ENCODE measurements around the gene ZNF410. TPM values are rescaled to one million over a fixed set of nuclear protein-coding genes. Genes with fewer than 3 reads are reported as not detected.
A peak's percentile ranks its signal among the peaks of the same experiment; 100 is the strongest.

ZNF410 gene
- total and polyA plus RNA-seq, 2 of the 13 experiments (the other 11 are each of a cell fraction or from before 2014, with no cell fraction given): 19.2 to 44.3 TPM

- TF ChIP-seq BCLAF1 (IDR thresholded peaks at IDR 0.05) (no peak), ZMYM2 (CRISPR knock-in tag; IDR thresholded peaks at IDR 0.05) (peak; percentile 92), RFXANK (CRISPR knock-in tag; IDR thresholded peaks at IDR 0.05) (peak; percentile 63; the same call in 1 of the 2 replicates), TSC22D2 (CRISPR knock-in tag; IDR thresholded peaks at IDR 0.05; ENCODE audit: borderline replicate concordance) (peak; percentile 34; the same call in 1 of the 2 replicates), NFE2L1 (CRISPR knock-in tag; IDR thresholded peaks at IDR 0.05; ENCODE audit: borderline replicate concordance) (no peak), SIX1 (CRISPR knock-in tag; IDR thresholded peaks at IDR 0.05; ENCODE audit: borderline replicate concordance) (no peak), ZHX1 (CRISPR knock-in tag; IDR thresholded peaks at IDR 0.05; ENCODE audit: low read depth) (peak; percentile 97), FOSL2 (CRISPR knock-in tag; IDR thresholded peaks at IDR 0.05) (peak; percentile 55), REXO4 (CRISPR knock-in tag; IDR thresholded peaks at IDR 0.05; ENCODE audit: borderline replicate concordance) (no peak), POLR2G (IDR thresholded peaks at IDR 0.05; ENCODE audit: low read depth, low read length) (peak; percentile 80), MLX (CRISPR knock-in tag; IDR thresholded peaks at IDR 0.05) (peak; percentile 42; the same call in 1 of the 2 replicates), ZNF841 (CRISPR knock-in tag; IDR thresholded peaks at IDR 0.05; ENCODE audit: borderline replicate concordance) (no peak), THAP9 (CRISPR knock-in tag; IDR thresholded peaks at IDR 0.05; ENCODE audit: borderline replicate concordance) (peak; percentile 82; the same call in 1 of the 2 replicates), ZBTB25 (CRISPR knock-in tag; IDR thresholded peaks at IDR 0.05) (peak; percentile 93), ZNF879 (CRISPR knock-in tag; IDR thresholded peaks at IDR 0.05) (0 out of 2 replicates have a peak, but pooled peaks have one; percentile 66)
These were observed at the start of gene ZNF410 (continued) for GRCh38 chr14:73886449-73887317.

All from HepG2 (cell line).